UCSD-AML1 (cell line): ENCODE results near the gene UBB.

Source experiments
- DNase-seq: peaks from one replicate; lab custom pipeline; 2025; ENCODE audit not compliant: unreplicated experiment; lab: John Stamatoyannopoulos, UW

Gene UBB

DNA sequence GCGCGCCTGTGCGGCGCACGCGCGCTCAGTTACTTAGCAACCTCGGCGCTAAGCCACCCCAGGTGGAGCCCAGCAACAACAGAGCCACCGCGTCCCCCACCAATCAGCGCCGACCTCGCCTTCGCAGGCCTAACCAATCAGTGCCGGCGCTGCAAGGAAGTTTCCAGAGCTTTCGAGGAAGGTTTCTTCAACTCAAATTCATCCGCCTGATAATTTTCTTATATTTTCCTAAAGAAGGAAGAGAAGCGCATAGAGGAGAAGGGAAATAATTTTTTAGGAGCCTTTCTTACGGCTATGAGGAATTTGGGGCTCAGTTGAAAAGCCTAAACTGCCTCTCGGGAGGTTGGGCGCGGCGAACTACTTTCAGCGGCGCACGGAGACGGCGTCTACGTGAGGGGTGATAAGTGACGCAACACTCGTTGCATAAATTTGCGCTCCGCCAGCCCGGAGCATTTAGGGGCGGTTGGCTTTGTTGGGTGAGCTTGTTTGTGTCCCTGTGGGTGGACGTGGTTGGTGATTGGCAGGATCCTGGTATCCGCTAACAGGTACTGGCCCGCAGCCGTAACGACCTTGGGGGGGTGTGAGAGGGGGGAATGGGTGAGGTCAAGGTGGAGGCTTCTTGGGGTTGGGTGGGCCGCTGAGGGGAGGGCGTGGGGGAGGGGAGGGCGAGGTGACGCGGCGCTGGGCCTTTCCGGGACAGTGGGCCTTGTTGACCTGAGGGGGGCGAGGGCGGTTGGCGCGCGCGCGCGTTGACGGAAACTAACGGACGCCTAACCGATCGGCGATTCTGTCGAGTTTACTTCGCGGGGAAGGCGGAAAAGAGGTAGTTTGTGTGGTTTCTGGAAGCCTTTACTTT is at the start of gene UBB:
UBB (plus strand) TSS at position 452 of the 856 bp plus-strand sequence. CDS start 817 bp downstream, outside the sequence.
- DNase-seq, result peak; percentile 86

DNA sequence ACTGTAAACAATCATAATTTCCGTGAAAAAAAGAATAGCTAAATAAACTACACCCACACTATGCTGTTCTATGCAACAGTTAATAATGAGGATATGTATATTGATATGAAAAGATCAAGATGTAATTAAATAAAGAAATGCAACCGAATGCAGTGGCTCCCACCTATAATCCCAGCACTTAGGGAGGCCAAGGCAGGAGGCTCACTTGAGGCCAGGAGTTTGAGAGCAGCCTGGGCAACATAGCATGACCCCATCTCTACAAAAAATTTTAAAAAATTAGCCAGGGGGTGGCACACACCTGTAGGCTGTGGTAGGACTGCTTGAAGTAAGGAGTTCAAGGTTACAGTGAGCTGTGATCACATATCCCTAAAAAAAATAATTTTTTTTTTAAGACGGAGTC is 42.5 kb upstream of the UBB start:
- no peak for DNase-seq

DNA sequence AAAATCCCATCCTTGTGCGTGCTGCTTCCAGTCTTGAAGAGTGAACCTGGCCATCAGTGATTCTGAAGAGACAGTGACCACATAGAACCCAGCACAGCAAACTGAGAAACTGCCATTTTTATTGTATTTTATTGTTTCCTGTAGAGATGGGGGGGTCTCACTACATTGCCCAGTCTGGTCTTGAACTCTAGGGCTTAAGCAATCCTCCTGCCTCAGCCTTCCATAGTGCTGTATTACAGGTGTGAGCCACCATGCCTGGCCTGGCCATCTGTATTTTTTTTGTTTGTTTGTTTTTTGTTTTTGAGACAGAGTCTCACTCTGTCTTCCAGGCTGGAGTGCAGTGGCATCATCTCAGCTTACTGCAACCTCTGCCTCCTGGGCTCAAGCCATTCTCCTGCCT is 41.5 kb upstream of the UBB start:
- no peak for DNase-seq

DNA sequence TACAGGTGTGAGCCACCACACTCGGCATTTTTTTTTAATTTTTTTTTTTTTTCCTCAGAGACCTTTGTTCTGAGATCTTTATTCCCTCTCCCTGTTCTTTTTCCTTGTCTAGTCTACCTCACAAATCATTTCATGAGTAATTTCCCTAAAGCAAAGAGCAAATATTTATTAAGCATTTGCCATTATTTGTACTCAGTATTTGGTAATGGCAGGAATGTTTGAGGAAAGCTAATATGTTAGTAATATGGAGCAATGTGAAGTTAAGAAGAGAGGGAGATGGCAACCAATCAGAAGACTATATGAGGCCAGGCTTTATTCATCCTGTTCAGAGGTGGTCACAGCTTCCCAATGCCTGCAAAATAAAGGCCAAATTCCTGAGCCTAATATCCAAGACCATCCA is 40.9 kb upstream of the UBB start:
- DNase-seq, result no peak

DNA sequence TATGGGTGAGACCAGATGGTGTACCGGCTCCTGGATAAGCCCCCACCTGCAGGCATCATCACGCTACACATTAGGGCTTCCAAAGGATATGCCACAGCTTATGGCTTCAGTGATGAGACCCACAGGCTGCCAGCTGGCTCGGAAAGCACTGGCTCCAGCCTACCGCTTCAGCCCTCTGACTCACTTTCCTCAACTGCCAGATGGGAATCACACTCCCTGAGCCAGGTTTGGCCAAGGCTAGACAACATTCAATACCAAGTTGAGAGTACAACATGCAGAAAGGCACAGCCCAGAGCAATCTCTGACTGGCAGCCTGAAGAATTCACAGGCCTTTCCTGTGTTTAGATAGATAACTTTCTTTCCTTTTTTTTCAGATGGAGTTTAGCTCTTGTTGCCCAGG is 37.9 kb upstream of the UBB start:
- no peak for DNase-seq

DNA sequence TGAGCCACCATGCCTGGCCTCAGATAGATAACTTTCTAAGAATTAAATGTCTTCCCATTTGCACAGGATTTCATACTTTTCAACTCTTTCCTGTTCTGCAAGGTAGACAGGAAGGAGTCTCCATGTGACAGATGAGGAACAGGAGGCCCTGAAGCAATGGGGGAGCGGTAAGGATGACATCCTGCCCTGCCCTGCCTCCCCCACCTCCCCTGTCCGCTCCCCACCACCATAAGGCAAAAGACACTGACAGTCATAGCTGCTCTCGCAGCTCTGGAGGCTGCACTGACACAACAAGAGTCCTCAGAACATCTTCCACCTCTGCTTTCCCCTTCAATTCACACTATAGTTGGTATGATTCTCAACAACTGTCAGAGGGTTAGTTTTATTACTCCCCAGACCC is 37.3 kb upstream of the UBB start:
- DNase-seq, result no peak

DNA sequence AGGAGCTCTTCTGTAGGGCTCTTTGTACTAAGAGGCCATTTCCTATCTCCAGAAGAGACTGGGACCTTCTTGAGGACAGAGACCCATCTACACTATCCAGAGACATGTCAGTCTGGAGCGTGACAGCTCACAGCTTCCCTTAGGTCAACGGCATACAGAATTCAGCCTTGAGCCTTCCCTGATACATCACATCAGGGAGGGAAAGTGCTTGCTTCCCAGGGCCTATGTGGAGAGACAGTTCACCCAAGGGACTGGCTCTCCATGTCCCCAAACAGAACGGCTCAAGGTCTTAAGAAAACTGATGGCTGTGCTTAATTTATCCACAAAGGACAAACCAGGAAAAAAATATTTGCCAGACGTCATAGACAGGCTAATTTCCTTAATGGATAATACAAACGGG is 35.3 kb upstream of the UBB start:
- DNase-seq, result no peak

DNA sequence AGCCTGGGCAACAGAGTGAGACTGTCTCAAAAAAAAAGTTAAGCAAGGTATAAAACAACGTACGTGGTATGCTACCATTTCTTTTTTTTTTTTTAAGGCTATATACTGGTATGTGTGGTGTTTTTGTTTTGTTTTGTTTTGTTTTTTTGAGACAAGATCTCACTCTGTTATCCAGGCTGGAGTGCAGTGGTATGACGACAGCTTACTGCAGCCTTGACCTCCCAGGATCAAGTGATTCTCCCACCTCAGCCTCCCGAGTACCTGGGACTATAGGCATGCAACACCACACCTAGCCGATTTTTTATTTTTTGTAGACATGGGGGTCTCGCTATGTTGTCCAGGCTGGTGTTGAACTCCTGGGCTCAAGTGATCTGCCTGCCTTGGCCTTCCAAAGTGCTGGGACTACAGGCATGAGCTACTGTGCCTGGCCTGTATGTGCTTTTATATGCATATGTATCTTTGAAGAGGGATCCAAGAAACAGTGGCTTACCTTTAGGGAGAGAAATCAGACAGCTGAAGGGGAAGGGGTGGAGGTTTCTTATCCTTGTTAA is 34.1 kb upstream of the UBB start:
- no peak for DNase-seq

DNA sequence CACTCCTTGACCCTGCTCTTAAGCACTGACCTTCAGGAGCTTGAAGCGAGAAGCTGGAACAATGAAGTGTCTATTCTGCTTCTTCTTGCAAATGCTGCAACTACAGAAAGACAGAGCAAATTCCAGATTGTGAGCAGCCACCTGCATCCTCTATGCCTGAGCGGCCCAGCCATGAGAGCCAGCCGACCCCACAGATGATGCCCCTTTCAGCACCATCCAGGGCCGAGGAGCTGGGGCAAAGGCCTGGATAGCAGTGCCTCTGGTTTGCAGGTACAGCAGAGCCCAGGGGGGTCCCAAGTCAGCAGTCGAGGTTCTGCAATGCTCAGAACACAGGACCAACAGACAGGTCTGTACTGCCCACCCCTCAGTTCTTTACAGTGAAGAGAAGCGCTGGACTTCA is 32.3 kb upstream of the UBB start:
- DNase-seq, result no peak

DNA sequence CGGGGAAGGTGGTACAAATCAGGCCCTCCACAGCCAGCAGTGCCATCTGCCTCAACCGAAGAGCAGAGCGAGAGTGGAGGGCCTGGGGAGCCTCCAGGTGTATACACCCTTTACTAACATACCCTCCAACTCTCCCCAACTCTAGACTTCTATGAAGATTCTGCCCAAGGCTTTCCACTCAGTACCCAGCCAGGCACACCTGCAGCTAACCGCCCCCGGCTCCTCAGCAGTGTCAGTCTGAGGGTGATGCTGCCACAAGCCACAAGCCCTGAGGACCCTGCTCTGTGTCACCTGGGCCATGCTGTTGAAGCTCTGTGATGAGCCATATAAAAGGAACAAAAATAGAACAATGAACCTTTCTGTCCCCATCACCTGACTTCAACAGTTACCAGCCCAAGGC is 31.5 kb upstream of the UBB start:
- DNase-seq, result no peak

DNA sequence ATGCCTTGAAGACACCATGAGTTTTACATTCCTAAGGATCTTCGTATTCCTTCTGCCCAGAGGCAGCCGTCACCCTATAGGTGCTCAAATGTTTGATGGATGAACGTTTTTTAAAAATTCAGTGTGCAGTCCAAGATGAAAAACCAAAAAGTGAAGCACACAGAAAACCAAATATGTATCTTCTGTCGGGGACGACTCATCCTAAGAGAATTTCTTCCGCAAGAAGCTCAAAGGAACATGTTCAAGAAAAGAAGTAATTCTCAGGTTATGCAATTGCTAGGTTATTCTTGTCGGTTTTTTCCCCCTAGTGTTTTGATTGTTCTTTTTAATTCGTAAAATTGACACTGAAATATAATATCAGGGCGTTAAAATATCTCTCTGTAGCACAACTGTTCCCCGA is 29.1 kb upstream of the UBB start:
- DNase-seq, result no peak

DNA sequence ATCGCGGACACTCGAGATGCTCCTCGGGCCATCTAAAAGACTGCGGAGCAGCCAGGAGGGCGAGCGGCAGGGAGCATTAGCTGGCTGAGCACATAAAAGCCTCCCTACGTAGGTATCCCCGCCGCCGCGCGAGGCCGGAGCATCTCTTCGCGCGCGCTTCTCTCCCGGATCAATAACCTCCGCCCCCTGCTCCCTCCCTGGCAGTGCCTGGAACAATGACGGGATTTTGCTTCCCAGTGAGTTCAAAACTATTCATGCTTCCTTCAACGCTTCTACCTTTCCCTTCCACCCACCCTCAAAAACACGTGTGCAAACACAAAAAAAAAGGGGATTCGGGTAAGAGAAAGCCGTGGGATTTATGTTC is 28.6 kb upstream of the UBB start:
- DNase-seq, result peak; percentile 24

DNA sequence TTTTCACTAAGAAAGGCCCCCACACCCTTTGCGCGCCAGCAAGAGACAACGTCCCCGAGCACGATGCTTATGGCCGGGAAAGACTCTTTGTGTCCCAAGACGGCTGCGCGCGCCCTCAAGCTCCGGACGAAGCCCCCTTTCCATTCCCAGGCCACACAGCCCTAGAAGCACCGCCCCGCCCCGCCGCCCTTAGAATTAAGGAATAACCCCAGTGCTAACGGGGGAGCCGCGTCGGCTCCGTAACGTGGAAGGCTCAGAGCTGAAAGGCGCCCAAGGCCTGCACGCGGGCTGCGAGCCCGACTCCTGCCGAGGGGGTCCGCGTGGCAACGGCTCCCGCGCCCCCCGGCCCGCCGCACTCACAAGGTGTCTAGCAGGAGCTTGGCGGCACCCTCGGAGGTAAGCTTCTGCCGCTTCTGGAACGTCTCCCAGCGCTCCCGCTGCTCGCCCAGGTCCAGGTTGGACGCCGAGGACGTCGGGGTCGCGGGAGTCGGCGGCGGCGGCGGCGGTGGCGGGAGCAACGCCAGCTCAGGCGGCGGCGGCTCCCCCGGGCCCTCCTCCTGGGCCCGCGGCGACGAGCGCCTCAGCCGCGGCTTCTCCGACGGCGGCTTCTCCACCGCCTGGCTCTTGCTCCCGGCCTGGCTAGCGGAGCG is 28.1 kb upstream of the UBB start:
- DNase-seq, result peak; percentile 71

DNA sequence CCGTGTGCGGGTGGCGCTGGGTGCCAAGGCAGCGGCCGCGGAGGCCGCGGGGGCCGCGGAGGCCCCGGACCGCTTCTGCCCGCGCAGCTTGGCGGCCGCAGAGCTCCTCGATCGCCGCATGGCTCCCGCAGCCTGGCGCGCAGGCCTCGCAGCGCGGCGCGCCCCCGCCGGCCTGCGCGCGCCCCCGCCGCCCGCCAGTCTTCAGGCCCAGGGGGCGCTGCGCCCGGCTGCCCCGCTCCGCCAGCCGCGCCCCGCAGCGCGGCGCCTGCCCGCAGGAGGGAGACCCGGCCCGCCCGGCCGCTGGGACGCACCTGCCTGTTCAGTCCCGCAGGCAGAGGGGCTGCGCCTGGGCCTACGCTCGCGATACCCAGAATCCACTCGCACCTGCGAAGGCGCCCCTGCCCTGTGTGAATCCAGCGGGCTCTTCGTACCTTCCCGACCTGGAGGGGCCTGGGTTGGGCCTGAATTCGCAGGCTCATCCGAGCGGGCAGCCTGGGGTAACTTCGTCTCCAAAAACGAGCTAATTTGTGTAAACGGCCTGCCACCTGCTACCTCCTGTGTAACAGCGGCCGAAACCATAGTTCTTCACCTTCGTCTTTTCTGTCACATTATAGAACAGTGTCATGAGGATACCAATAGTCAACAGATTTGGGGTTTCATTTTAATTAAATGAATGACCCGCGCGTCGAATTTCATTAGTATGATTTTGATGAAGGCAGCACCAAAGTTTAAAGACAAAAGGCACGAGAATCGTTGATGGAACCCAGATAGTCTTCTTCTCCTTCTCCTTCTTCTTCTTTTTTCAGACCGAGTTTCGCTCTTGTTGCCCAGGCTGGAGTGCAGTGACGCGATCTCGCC is 27.3 kb upstream of the UBB start, which contains the start of gene CENPV:
CENPV (minus strand) TSS at position 153 of the 858 bp plus-strand sequence; CDS start at position 120, 33 bp downstream.
- DNase-seq, result peak; percentile 71

DNA sequence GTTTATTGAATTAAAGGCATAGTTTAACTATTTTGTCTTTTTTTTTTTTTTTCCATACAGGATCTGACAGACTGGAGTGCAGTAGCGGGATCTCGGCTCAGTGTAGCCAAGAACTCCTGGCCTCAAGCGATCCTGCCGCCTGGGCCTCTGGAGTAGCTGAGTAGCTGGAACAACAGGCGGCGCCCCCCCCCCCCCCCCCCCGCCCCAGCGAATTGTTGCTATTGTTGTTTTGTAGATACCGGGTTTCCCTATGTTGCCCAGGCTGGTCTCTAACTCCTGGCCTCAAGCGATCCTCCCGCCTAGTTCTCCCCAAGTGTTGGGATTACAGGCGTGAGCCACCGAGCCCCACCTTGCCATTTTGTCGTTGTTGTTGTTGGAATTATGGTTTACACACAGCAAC is 26.3 kb upstream of the UBB start:
- no peak for DNase-seq

DNA sequence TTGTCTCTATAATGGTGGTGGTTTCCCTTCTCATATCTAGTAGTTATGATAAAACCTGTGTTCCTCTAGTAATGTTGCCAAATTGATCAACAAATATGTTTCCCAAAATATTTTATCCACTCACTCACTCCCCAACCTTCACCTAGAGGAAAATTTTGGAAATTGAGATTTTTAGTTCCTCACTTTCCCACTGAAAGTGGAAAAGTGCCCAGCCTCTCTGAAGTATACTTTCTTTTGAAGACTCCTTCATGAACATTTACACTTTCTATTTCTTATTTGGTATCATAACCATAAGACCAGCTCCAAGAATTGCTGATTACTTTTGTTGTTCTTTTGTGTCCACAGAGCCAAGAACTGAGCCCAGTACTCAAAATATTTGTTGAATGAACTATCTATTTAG is 22.5 kb upstream of the UBB start:
- DNase-seq, result no peak

DNA sequence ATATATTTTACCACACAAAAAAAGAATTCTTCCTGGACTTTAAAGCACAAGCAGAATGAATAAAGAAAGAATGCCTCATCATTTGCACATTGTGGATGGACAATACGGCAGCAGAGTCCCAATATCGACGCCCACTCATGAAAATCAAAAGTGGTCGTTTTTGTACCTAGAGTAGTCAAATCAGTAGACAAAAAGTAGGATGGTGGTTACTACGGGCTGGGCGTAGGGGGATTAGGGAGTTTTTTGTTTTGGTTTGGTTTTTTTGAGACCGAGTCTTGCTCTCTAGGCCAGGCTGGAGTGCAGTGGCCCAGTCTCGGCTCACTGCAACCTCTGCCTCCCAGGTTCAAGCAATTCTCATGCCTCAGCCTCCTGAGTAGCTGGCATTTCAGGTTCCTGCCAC is 19.0 kb upstream of the UBB start:
- DNase-seq, result no peak

DNA sequence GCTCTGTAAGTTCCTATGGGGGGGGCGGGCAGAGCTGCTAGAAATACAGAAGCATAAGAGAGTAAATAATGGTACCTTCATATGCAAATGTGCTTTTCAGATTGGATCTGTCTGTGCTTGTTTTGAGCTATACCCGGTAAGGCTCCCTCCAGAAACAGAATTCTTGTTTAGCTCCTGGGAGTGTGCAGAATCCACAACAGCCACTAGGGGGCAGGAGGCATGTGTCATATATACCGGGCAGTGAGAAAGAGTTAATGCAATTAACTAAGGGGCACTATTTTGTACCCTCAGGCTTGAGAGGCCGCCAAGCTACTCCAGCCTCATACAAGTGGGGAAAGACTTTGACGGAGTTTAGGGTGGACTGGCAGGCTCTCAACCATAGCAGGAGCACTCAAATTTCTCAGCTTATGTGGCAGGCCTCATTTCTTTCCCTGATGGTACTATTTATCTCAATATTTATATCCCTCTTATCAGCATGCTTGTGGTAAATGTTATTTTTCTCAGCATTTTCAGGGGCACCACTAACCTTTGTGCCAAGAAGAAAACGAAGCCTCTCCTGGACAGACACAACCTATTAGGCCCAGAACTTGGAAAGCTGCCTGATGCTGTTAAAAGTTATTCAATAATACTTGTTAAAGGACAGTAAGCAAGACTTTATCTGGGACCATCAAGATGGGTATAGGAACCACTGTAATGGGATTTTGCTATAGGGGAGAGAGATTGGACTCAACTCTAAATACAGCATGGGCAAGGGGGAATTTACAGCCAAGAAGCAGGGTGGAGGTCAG is 16.9 kb upstream of the UBB start:
- DNase-seq, result peak; percentile 63

DNA sequence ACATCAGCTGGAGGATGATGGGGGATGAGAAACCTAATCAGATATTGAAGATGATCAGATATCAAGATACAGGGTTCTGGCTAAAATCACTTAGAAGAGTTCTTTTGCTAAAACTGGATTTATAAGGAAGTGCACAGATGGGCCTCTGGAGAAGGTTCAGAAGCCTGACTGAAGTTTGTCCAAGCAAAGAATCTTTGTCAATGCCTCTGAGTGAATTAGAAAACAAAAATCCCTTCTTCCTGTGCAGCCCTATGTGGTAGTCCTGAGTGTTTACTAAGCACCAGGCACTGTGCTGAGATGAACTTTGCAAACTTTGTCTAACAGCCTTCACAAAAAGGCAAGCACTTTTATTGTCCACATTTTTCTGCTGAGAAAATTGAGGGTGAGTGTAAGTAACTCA is 16.3 kb upstream of the UBB start:
- DNase-seq, result no peak

DNA sequence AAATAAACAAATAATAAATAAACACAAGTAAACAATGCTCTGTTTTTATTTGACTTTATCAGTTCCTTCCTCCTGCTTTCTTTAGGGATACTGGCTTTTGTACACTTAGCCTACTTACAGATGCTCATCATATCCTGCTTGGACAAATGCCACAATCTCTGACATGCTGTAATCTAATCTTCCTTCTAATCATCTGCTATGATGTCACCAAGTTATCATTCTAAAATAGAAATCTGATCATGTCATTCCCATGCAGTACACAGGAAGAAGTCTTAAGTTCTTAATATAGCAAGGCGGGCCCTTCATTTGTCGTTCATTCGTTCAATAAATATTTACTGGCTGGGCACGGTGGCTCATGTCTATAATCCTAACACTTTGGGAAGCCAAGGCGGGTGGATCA is 9.1 kb upstream of the UBB start:
- DNase-seq, result no peak
